ENCODE data around the gene BEST1.

- no peak for TF ChIP-seq POLR2A (IDR thresholded peaks at IDR 0.05)
- no peak for TF ChIP-seq CTCF (IDR thresholded peaks at IDR 0.05)
Measured at GRCh38 chr11:61910187-61911127, 39.7 kb upstream of the BEST1 start.
